IPS-18c (cell line): ENCODE data around the gene ZNF148.

Experiments
- H3K4me3 ChIP-seq: 2 replicates; pipeline ENCODE4 v1.7.0; 2013; ENCODE audit warnings: low read depth, mild to moderate bottlenecking, low read length, moderate library complexity; ENCODE audit not compliant: insufficient read depth
- H3K9me3 ChIP-seq: one replicate; pipeline ENCODE4 v1.6.1; 2013; ENCODE audit warnings: mild to moderate bottlenecking, low read length, moderate library complexity; ENCODE audit not compliant: control insufficient read depth, insufficient read depth

Gene ZNF148

GRCh38 chr3:125220183-125220582 lies 154.9 kb downstream of the ZNF148 start:
- Histone ChIP-seq H3K4me3 (no peak overlapping the region), H3K9me3 (peaks cover 2% of the 10 kb centered on the region)

DNA sequence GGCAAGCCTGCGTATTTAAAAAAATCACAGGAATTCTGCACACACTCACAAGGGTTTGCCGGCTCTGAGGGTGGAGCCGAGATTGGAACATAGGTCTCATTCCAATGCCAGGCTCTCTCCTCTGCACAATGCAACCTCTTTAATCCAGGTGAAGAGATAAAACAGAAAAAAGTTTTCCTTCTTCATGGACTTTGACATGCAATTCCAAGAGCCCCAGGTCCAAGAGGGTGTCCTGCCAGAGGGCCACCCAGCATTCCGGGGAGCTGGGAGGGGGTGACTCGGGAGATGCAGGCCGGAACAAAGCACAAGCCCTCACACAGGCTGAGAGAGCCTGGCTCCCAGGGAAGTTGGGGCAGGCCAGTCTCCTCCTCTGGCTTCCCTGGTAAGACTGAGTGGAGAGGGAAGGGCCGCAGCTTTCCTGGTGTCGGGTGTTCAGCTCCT lies 155.8 kb downstream of the ZNF148 start:
- H3K9me3 ChIP-seq, result peaks cover 2% of the 10 kb centered on the region
- H3K4me3 ChIP-seq, result no peak overlapping the region

DNA sequence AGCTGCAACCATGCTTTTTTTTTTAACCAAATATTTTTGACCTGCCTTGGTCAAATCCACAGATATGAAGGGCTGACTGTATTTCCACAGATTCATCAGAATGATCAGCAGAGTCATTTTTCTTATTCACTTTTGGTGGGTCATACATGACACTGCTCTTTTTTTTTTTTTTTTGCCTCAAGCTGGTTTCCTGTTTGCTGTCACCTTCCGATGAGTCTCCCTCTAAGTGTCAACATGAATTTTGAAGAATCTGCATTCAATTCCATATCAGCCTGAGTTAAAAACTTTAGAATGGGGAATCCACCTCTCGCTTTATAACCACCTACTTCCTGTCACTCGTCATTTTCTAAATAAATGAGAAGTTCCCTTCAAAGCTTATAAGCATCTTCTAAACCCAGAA lies 160.4 kb downstream of the ZNF148 start:
- Histone ChIP-seq H3K9me3 (no peaks in the 10 kb centered on the region), H3K4me3 (no peak overlapping the region)

- Histone ChIP-seq H3K4me3 (no peak overlapping the region), H3K9me3 (peaks cover under 1% of the 10 kb centered on the region)
These were observed 161.1 kb downstream of the ZNF148 start for GRCh38 chr3:125213946-125214542.

DNA sequence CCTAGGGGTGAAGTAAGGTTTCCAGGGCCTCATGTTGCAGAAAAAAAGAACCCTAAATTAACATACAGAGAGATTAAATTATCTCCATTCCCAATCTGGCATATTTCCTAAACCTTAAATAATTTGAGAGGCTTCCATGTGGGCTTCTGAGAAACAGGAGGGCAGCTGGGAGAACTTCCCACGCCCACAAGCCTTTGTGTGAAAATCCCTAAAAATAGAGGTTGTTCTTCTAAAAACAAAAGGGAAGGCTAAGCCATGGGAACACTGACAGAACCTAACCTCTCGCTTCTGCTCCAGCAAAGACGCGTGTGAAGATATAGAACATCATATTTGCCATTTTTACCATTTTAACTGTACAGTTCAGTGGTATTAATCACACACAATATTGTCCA lies 161.8 kb downstream of the ZNF148 start:
- Histone ChIP-seq H3K9me3 (peaks cover 3% of the 10 kb centered on the region), H3K4me3 (peak overlapping the region; percentile 70; the same call in 1 of the 2 replicates)

GRCh38 chr3:125212509-125213363 lies 162.4 kb downstream of the ZNF148 start, which contains the start of gene SLC12A8:
Gene SLC12A8, minus strand, starts transcription at chr3:125212748. Its CDS starts 1,399 bp downstream, at chr3:125211349.
- Histone ChIP-seq H3K4me3 (peak within 1 kb of the TSS; percentile 70), H3K9me3 (peaks cover 3% of the 10 kb centered on the region)

GRCh38 chr3:125212091-125212508 lies 163.0 kb downstream of the ZNF148 start:
- H3K9me3 ChIP-seq, result peaks cover 3% of the 10 kb centered on the region
- H3K4me3 ChIP-seq, result peak overlapping the region; percentile 70

GRCh38 chr3:125211523-125212090 lies 163.5 kb downstream of the ZNF148 start:
- Histone ChIP-seq H3K9me3 (peaks cover 3% of the 10 kb centered on the region), H3K4me3 (peak overlapping the region; percentile 70)

DNA sequence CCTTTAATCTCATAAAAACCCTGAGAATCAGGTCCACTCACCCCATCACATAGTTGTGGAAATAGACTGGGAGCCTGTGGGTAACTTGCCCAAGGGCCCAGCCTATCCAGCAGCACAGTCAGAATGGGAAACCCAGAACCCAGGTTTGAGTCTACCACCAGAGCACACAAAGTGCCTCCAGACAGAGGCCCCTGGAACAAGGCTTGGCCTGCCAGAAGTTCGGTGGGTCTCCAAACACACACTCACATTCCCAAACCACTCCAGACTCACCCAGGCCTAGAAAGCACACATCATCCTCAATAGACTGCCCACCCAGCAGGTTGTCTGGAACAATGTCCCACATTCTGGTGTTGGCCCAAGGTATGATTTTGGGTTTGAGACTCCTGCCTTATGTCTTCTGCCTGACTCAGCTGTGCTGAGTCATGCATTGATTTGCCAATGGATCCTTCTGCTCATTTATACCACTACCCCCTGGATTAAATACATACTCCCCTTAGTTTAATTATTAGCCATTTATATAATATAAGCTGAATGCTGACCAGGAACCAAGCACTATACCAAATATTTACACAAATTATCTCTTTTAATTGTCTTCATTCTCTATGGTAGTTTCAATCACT lies 167.1 kb downstream of the ZNF148 start:
- no peak overlapping the region for H3K4me3 ChIP-seq
- peaks cover 3% of the 10 kb centered on the region for H3K9me3 ChIP-seq

DNA sequence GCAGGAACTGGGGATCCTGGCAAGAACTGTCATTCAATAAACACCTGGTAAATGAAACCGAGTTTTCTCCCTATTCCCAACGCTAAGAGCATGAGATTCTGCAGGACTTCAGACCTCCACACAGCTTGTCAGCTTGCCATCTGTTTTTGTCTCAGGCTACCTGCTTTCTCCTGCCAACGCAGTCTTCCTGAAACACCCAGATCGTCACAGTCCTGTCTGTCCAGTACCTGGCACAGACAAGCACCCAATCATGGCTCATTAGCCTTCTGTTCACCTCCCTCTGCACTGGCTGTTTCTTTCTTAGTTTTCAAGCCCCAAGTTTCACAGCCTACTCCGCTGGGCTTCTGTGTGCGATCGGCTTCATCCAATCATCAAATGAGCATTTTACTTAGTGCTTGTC lies 167.6 kb downstream of the ZNF148 start:
- Histone ChIP-seq H3K9me3 (peaks cover 3% of the 10 kb centered on the region), H3K4me3 (no peak overlapping the region)

DNA sequence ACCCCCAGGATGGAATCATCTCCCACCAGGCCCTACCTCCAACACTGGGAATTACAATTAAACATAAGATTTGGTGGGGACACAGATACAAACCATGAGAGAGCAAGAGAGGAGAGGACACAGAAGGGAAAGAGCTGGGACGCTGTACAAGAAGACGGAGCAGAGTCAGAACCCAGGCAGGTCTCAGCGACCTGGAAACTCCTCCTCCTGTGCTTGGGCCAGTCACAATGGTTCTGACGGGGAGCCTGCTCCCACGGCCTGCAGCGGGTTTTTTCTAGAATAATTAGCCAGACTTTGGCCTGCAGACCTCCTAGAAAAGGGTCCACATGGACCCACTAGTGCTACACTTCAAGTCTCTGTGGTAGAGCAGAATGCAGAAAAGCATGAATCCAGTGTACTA lies 168.2 kb downstream of the ZNF148 start:
- H3K4me3 ChIP-seq, result no peak overlapping the region
- H3K9me3 ChIP-seq, result peaks cover 3% of the 10 kb centered on the region

- no peaks in the 10 kb centered on the region for H3K9me3 ChIP-seq
These were observed 171.4 kb downstream of the ZNF148 start for GRCh38 chr3:125203731-125204130.

DNA sequence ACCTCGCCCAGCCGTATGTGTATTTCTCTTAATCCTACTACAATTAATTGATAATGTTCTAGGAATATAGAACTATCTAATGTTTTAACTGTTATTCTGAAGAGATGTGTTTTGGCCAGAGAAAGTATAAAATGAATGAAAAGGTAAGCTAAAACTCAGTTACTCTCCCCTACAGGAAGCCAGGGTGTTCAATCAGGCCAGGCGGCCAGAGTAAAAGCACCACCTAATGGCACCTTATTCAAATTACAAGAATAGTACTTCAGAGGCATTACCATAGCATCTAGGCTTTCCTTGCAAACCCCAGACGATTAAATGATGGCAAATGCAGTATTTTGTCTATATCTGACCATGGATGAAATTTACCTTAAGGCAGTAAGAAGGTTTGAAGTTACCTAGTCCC lies 172.9 kb downstream of the ZNF148 start:
- H3K9me3 ChIP-seq, result no peaks in the 10 kb centered on the region
- no peak overlapping the region for H3K4me3 ChIP-seq

More at GRCh38 chr3:125203731-125204130, 171.4 kb downstream of the ZNF148 start:
- H3K4me3 ChIP-seq, result no peak overlapping the region

DNA sequence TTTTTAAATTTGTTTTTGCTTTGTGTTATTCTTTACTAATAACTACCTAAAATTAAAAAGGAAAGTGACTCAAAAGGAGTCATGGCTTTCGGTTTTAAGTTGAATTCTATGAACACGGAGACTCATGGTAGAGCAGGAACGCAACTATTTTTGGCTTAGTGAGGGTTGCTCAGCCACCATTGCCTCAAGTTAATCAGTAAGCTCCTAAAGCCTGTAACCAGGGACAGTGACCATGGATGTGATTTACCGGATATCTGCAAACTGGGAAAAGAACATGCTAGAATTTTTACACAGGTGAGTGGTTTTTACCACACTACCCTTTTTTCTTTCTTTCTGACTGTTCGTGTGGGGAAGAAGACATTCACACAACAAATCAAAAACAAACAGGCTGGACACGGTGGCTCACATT lies 174.4 kb downstream of the ZNF148 start:
- Histone ChIP-seq H3K9me3 (no peaks in the 10 kb centered on the region), H3K4me3 (no peak overlapping the region)

DNA sequence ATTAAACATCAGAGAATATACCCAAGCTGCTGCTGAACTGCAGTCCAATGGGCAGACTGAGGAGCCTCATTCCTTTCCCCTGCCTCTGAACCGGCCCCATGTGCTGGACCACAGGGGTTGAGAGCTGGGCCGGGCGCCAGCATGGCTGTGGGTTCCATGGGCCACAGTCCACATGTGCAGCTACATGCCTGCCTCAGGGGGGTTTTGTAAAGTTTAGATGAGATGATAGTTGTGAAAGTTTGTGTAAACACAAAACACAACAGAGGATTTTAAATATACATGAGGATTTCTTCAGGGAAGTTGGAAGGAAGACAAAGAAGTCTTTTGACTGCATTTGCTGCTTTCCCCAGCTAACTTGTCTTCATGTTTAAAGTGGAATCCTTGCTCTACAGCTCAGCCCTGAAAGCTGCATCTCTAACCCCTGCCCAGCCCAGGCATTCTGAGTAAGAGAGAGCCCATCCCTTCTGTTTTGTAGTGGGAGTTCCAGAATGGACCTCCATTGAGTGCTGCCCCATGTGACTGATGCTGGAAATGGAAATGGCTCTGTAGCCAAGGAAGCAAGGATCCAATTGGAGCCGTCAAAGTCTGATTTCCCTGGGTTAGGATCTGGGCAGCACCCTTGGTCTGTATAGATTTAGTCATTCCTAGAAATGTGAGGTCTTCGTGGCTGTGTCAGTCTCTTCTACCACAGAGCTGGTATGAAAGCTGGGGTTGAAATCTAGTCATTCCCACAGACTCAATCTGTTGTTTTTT lies 180.1 kb downstream of the ZNF148 start:
- Histone ChIP-seq H3K4me3 (no peak overlapping the region), H3K9me3 (no peaks in the 10 kb centered on the region)

DNA sequence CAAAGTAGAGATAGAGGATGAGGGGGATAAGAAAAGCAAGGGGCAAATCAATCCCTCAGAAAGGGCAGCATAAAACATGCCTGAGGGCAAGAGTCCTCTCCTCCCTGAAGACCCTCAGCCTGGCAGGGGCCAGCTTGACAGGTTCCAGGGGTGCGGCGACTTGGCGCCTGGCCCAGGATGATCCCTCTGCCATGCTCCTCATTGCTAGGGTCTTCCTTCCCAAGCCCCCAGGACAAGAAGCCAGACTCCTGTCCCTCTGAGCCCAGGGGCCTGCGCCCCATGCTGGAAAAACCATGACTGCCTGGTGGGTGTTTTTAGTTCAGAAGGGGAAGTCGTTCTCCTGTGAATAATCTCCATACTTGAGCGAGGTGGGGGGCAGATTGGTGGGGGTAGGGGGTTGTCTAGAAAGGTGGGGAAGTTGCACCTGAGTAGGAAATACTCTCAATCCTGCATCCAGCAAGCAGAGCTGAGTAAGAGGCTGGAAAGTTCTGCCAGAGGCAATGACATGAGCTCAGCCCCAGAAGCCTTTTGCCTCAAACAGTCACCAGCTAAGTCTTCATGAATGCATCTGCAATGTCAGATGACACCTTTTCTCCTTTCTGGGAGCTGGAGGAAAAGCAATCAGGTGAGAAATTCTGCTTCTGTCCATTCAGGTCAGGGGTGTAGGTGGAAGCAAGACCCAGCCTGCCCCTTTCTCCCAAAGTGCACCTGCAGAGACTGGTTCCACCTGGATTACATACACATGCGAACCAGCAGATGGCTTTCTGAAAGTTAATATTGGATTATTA lies 180.9 kb downstream of the ZNF148 start:
- Histone ChIP-seq H3K4me3 (no peak overlapping the region), H3K9me3 (no peaks in the 10 kb centered on the region)
